ENCODE data around the gene UBA52. TPM values are rescaled to one million over a fixed set of nuclear protein-coding genes. Genes with fewer than 3 reads are reported as not detected.

Gene UBA52
- total and polyA plus RNA-seq, 2 experiments from 2014 or later = 708 to 755 TPM

- Histone ChIP-seq H3F3A (ENCODE audit: insufficient read depth) (no peaks in the 10 kb centered on the region), H3K4me2 (ENCODE audit: unreplicated experiment) (no peak overlapping the region), H3K79me2 (ENCODE audit: insufficient read depth) (peaks cover 5% of the 10 kb centered on the region), H3K27ac (no peak overlapping the region), H4K20me1 (ENCODE audit: insufficient read depth) (no peaks in the 10 kb centered on the region), H3K27me3 (replicated peaks; ENCODE audit: insufficient read depth) (no peaks in the 10 kb centered on the region), H3K4me3 (no peak overlapping the region), H3K36me3 (ENCODE audit: low read depth) (no peaks in the 10 kb centered on the region), H3K9me3 (ENCODE audit: low read depth) (no peaks in the 10 kb centered on the region), H2AFZ (no peak overlapping the region), H3K4me1 (ENCODE audit: insufficient read depth) (no peaks in the 10 kb centered on the region), H3K9ac (no peak overlapping the region), H3K9me2 (ENCODE audit: insufficient read depth) (no peaks in the 10 kb centered on the region)
- in situ Hi-C loops (cut with MboI) = no loop called here
- no peak for TF ChIP-seq EZH2 (IDR thresholded peaks at IDR 0.05; ENCODE audit: insufficient read depth, poor library complexity, severe bottlenecking)
- TF ChIP-seq EZH2phosphoT487 (IDR thresholded peaks at IDR 0.05; ENCODE audit: insufficient read depth, low read depth) = no peak
- 82 to 83% methylated on average over 9 of the region's 9 CpGs for WGBS, 2 experiments (ENCODE audit: low coverage in 1 of 2, low lambda C conversion rate in 2 of 2, missing lambda C conversion rate in 2 of 2)
- DNase-seq = no peak
Observed at GRCh38 chr19:18526316-18526715, 45.3 kb upstream of the UBA52 start.

- Histone ChIP-seq H3K79me2 (ENCODE audit: insufficient read depth) (no peaks in the 10 kb centered on the region), H3K9ac (no peak overlapping the region), H2AFZ (no peak overlapping the region), H3K27ac (no peak overlapping the region), H3F3A (ENCODE audit: insufficient read depth) (no peaks in the 10 kb centered on the region), H3K4me2 (ENCODE audit: unreplicated experiment) (no peak overlapping the region), H3K9me3 (ENCODE audit: low read depth) (no peaks in the 10 kb centered on the region), H3K4me3 (no peak overlapping the region), H3K9me2 (ENCODE audit: insufficient read depth) (no peaks in the 10 kb centered on the region), H3K27me3 (replicated peaks; ENCODE audit: insufficient read depth) (no peaks in the 10 kb centered on the region), H3K4me1 (ENCODE audit: insufficient read depth) (no peaks in the 10 kb centered on the region), H4K20me1 (ENCODE audit: insufficient read depth) (no peaks in the 10 kb centered on the region), H3K36me3 (ENCODE audit: low read depth) (peaks cover 4% of the 10 kb centered on the region; the same call in 1 of the 2 replicates)
- WGBS, 2 experiments (ENCODE audit: low coverage in 1 of 2, low lambda C conversion rate in 2 of 2, missing lambda C conversion rate in 2 of 2) = 59 to 61% methylated on average over 6 to 7 of the region's 7 CpGs
- TF ChIP-seq EZH2phosphoT487 (IDR thresholded peaks at IDR 0.05; ENCODE audit: insufficient read depth, low read depth) (no peak), EZH2 (IDR thresholded peaks at IDR 0.05; ENCODE audit: insufficient read depth, poor library complexity, severe bottlenecking) (no peak)
- DNase-seq = peak; percentile 32
- in situ Hi-C loops (cut with MboI) = no loop called here
Observed at GRCh38 chr19:18529782-18530181, 41.9 kb upstream of the UBA52 start.

GRCh38 chr19:18531485-18531884 is 40.2 kb upstream of the UBA52 start:
- no peak overlapping the region for H3K4me2 ChIP-seq (ENCODE audit: unreplicated experiment)
- no peaks in the 10 kb centered on the region for H3K27me3 ChIP-seq (replicated peaks; ENCODE audit: insufficient read depth)
- 89 to 91% methylated on average over 7 to 9 of the region's 9 CpGs for WGBS, 2 experiments (ENCODE audit: low coverage in 1 of 2, low lambda C conversion rate in 2 of 2, missing lambda C conversion rate in 2 of 2)
- no peak overlapping the region for H3K4me3 ChIP-seq
- H3F3A ChIP-seq (ENCODE audit: insufficient read depth) = no peaks in the 10 kb centered on the region
- no peak overlapping the region for H2AFZ ChIP-seq
- H3K9me2 ChIP-seq (ENCODE audit: insufficient read depth) = no peaks in the 10 kb centered on the region
- no peak overlapping the region for H3K27ac ChIP-seq
- H3K79me2 ChIP-seq (ENCODE audit: insufficient read depth) = no peaks in the 10 kb centered on the region
- in situ Hi-C loops (cut with MboI) = no loop called here
- no peak for DNase-seq
- H4K20me1 ChIP-seq (ENCODE audit: insufficient read depth) = no peaks in the 10 kb centered on the region
- H3K4me1 ChIP-seq (ENCODE audit: insufficient read depth) = no peaks in the 10 kb centered on the region
- H3K36me3 ChIP-seq (ENCODE audit: low read depth) = peaks cover 4% of the 10 kb centered on the region; the same call in 1 of the 2 replicates
- TF ChIP-seq EZH2 (IDR thresholded peaks at IDR 0.05; ENCODE audit: insufficient read depth, poor library complexity, severe bottlenecking) (no peak), EZH2phosphoT487 (IDR thresholded peaks at IDR 0.05; ENCODE audit: insufficient read depth, low read depth) (no peak)
- no peaks in the 10 kb centered on the region for H3K9me3 ChIP-seq (ENCODE audit: low read depth)
- no peak overlapping the region for H3K9ac ChIP-seq

DNA sequence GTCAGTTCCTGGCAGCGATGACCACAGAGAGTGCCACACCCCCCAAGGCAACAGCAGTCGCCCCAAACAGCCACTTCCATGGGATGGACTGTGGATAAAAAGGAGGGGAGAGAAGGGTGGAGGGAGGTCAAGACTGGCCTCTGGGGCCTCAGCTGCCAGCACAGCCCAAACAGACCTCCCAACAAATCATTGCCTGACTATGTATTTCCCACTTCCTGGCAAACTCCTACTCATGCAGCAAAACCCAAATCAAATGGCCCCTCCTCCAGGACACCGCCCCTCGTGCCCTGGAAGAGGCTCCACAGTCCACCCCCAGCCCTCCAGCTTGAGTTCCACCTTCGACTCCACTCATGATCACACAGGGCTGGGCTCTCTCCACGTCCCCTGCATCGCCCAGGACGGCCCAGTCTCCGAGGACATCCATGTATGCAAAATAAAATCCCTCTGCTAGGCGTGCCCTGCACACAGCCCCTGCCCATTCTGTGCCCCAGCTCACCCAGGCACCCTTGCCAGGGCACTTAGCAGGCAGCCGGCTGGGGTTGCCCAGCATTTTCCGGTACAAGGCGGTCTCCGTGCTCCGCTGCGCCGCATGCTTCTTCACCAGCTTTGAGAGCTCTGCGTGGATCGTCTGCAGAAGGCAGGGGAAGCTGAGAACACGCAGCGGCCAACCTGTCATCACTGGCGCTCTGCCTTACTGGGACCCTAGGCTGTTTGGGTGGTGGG is 39.3 kb upstream of the UBA52 start:
- in situ Hi-C loops (cut with MboI) = no loop called here
- no peaks in the 10 kb centered on the region for H3K9me2 ChIP-seq (ENCODE audit: insufficient read depth)
- TF ChIP-seq EZH2 (IDR thresholded peaks at IDR 0.05; ENCODE audit: insufficient read depth, poor library complexity, severe bottlenecking) = no peak
- no peak for TF ChIP-seq EZH2phosphoT487 (IDR thresholded peaks at IDR 0.05; ENCODE audit: insufficient read depth, low read depth)
- no peaks in the 10 kb centered on the region for H3K9me3 ChIP-seq (ENCODE audit: low read depth)
- H4K20me1 ChIP-seq (ENCODE audit: insufficient read depth) = no peaks in the 10 kb centered on the region
- H3K4me1 ChIP-seq (ENCODE audit: insufficient read depth) = no peaks in the 10 kb centered on the region
- no peak overlapping the region for H3K4me2 ChIP-seq (ENCODE audit: unreplicated experiment)
- no peak overlapping the region for H3K4me3 ChIP-seq
- WGBS, 2 experiments (ENCODE audit: low coverage in 1 of 2, low lambda C conversion rate in 2 of 2, missing lambda C conversion rate in 2 of 2) = 99% methylated on average over 21 to 22 of the region's 22 CpGs
- H3K79me2 ChIP-seq (ENCODE audit: insufficient read depth) = no peaks in the 10 kb centered on the region
- H3F3A ChIP-seq (ENCODE audit: insufficient read depth) = no peaks in the 10 kb centered on the region
- no peak for DNase-seq
- H3K27ac ChIP-seq = no peak overlapping the region
- peaks cover 4% of the 10 kb centered on the region; the same call in 1 of the 2 replicates for H3K36me3 ChIP-seq (ENCODE audit: low read depth)
- H3K27me3 ChIP-seq (replicated peaks; ENCODE audit: insufficient read depth) = no peaks in the 10 kb centered on the region
- no peak overlapping the region for H3K9ac ChIP-seq
- no peak overlapping the region for H2AFZ ChIP-seq

Data from GM23248 (cell line).